ELR (cell line): Measurements from ENCODE around the gene CCDC12.
A peak's percentile ranks its signal among the peaks of the same experiment; 100 is the strongest.

Experiments used
- DNase-seq: peaks from one replicate; pipeline ENCODE4 v3.0.0-alpha.2; 2015; ENCODE audit warnings: low read depth

CCDC12 gene

GRCh38 chr3:46976326-46977190 lies at the start of gene CCDC12:
Gene CCDC12 (minus strand): TSS chr3:46976745. CDS start chr3:46976732, 13 bp downstream.
- DNase-seq: peak; percentile 99

DNA sequence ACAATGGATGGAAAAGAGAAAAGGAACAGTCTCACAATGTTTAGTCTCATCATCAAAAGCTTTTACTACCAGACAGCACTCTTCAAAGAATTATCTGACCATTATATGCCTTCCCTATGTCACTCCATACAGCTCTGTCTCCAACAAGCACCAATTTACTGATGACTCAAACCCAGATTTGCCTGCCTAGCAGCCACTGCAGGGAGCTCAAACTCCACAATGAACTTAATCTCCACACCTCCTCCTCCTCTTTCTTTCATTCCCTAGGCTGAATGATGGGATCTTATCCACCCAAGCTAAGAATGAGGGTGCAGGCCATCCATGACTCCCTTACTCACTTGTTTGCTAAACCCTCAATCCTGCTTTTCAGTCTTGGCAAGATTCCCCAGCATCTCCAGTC lies 48.4 kb upstream of the CCDC12 start:
- DNase-seq: no peak

DNA sequence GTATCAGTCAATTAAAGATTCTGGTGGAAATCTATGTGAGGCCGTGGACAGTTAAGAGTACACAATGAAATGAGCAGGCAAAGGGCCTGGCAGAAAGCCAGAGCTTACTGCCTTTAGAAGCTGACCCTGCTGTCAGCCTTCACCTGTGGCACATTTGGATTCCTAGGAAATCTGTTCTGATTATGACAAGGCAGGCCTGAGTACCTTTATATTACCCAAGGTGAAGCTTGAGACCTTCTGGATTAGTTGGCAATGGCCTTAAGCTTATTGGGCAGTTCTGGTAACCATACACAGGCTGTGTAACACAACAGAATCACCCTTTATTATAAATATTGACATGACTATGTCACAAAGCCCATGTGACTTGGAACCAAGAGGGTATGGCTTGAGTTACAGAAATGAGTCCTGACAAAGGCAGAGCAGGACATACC lies 46.1 kb upstream of the CCDC12 start:
- DNase-seq: no peak

GRCh38 chr3:47020311-47020710 lies 43.8 kb upstream of the CCDC12 start:
- DNase-seq: no peak

DNA sequence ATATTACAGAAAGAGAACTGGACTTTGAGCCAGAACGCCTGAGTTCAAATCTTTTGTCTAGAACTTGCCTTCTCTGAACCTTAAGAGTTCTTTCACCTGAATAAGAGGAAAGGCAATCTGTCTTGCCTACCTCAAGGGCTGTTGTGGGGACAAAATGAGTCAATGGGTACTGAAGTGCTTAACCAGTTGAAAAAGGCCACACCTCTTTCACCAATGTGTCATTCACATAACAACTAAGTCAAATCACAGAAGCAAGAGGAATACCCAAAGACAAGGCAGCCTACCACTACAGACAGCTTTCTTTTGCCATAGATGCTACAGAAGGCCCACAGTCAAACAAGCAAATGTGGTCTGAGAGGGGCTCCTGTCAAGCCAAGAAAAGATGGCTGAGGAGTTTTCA lies 42.7 kb upstream of the CCDC12 start:
- peak; percentile 48 for DNase-seq

DNA sequence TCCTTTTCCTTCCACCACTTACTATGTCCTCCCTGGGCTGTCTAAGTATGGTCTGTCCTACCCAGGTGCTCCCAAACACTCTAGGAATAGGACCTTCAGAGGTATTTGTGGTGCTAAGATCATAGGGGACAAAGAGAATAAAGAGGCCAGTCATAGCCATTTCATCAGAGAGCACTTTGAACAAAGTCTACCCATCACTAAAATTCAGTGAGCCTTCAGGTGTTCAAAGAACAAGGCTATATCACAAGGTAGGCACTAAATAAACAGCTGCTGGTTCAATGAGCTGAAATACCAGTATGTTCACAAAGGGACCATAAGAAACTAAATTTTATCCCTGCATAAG lies 41.7 kb upstream of the CCDC12 start:
- DNase-seq: no peak

GRCh38 chr3:47017504-47018268 lies 41.1 kb upstream of the CCDC12 start:
- DNase-seq: peak; percentile 71

DNA sequence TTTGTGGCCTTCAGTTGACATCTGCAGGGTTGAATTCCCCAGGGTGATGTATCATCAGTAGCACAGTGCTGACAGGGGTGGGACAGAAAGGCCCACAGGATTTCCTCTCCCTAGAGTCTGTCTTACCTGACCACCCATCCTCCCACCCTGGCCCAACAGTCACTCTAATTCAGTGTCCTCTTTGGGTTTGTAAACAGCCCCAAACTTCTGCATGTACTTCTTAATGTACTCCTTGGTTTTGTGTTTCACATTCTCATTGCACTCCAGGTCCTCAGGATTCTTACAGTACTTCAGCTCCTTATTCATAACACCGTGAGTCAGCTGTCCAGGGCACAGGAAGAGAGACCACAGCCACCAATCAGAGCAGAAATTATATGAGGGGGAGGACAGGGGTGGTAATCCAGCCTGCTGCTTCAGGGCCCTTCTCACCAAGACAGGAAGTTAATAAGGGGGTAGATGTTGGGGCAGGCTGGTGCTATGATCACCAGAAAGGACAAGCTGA lies 40.4 kb upstream of the CCDC12 start:
- DNase-seq: peak; percentile 90

- DNase-seq: no peak
These were observed 39.8 kb upstream of the CCDC12 start for GRCh38 chr3:47016086-47016933.

DNA sequence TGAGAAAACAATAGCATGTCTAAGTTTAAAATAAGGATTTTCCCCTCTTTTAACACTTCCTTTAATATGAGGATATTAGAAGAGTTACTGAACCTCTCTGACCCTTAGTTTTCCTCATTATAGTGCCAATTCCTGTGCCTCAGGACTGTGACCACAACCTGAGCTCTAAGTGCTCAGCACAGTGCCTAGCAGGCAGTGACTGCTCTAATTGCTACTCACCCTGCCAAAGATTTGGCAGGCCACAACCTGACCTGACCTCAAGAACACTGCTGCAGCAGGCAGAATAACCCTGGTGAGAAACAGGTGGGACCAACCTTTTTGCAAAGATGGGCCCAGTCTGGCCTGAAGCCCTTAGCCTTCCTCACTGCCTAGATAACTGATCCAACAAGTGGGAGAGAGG lies 38.6 kb upstream of the CCDC12 start:
- DNase-seq: no peak

GRCh38 chr3:47014036-47014435 lies 37.5 kb upstream of the CCDC12 start:
- DNase-seq: no peak

DNA sequence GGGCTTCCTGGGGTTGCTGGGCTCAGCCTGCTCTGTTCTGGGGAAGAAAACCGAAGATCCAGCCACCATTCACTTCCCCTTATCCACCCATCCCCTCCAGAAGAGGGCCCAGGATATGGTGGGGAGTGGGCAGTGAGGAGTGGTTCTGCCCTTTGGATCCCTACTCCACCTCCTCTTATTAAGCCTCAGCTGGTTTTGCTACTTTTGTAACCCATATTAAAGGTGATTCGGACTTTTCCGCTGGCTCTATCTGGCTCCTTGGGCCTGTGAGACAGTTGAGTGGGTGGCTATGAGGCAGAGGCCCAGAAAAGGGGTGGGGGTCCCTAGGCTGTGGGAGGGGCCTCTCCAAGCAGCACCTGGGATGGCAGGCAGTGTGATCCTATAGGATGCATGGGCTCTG lies 36.7 kb upstream of the CCDC12 start:
- DNase-seq: no peak

GRCh38 chr3:47012342-47013230 lies 36.0 kb upstream of the CCDC12 start:
- no peak for DNase-seq

DNA sequence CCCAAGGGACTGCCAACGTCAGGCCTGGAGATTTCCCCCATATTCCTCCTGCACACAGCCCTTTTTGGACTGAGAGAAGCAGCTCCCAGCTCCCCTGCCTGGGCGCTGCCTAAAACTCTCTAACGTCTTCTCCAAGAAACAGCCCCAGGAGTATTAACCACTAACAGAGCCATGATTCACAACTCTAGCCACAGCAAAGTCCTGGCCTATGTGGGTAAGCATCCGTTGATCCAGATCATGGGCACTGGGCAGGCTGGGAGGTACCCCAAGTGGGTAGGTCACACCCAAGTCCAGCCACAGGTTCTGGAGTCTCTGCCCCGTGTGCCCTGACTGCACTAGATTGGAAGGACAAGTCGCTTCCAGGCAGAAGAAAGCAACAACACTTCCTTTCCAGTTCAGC lies 34.8 kb upstream of the CCDC12 start:
- DNase-seq: no peak

DNA sequence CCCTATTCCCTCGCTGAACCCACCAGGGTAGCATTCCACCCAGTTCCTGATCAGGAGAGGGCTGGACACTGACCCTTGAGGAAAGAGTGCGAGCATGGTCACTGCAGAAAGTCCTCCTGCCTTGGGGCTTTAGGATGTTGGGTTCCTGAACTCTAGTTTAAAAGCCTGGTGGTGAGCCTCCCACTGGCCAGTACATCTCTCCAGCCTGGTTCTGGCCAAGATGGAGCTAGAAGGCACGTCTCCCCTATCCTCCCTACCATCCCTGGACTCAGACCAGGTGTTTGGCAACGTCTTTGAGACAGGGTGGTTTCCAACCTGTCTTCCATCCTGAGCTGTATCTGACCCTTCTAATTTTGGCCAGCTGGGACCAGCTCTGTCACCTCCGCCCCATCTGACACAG lies 34.4 kb upstream of the CCDC12 start:
- no peak for DNase-seq

DNA sequence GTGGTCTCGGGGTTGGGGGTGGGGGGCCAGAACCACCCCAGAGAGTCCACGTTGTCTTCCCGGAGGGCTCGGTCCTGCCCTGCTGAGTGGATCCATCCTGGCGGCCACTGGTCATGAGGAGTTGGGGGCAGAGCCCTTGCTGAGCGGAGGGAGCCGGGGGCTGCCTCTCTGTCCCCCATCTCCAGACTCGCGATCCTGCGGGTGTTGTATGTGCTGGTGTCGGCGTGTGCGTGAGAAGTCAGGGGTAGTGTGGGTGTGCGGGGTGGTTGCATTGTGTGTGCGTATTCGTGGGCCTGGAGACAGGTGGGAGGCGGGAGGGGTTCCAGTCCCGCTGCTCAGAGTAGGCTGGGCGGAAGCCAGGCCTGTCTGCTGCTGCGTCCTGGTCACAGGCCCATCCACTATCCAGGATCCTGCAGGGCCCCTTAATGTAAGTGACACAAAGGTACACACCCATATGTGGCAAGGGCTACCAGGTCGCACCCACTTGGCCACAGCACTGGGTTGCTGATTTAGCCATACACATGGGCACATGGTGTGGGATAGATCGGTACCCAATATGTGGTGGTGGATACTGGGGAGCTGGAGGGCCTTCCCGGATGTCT lies 33.7 kb upstream of the CCDC12 start:
- no peak for DNase-seq

DNA sequence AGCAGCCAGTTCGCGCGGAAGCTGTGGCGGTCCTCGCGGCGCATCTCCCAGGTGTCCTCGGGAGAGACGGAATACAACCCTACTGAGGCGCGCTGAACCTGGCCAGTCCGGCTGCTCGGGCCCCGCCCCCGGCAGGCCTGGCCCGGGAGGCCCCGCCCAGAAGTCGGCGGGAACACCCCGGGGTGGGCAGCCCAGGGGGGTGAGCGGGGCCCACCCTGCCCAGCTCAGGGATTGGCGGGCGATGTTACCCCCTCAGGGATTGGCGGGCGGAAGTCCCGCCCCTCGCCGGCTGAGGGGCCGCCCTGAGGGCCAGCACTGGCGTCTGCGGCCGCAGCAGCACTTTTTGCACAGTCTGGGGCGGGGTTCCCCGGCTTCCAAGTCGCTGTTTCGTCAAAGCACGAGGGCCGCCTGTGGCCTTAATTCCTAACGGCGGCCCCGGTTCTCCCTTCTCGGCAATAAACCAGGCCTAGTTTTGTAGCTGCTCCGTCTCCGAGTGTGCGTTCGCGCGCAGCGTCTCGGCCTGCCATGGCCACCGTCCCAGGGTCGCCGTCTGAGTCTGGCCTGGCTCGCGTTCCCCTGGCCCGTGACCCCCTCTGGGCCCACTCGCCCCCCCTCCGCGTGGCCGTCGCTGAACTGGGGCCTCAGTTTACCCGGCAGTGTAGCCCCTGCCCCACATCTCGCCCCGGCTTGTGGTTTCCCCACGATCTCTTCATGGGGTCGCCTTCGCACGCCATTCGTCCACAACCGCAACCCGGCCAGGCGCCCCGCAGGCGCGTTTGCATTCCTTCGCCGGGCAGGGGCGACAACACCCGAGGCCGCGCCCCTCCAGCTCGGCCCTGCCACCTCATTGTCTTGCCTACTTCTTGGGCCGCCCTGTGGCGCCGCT lies 32.9 kb upstream of the CCDC12 start:
- peak; percentile 85 for DNase-seq

DNA sequence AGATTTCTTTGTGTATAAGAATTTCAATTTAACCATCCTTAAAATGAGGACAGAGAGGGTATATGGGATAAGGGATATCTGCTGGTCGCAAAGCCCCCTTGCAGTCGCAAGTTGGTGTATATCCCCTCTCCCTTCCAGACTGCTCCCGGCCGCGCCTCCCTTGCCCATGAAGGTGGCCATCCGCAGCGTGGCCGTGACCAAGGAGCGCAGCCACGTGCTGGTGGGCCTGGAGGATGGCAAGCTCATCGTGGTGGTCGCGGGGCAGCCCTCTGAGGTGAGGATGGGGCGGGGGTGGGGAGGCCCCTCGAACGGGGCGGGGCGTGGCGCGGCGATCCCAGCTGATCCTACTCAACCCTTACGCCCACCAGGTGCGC lies 32.3 kb upstream of the CCDC12 start:
- no peak for DNase-seq

GRCh38 chr3:47008234-47008796 lies 31.8 kb upstream of the CCDC12 start:
- DNase-seq: no peak
